Spleen (tissue), 11 donors: ENCODE data around the gene NLRP1. TPM values are rescaled to one million over a fixed set of nuclear protein-coding genes. Genes with fewer than 3 reads are reported as not detected.

Experiments
- DNase-seq: peaks from one replicate; pipeline ENCODE4 v3.0.0-alpha.2; 2020
- H3K27ac ChIP-seq, 8 donors: fragments of 200-600 bp; sonication (generic) in 7 of 8; 1 replicate in 4 of 8; 2 replicates in 4 of 8; pipeline versions ENCODE4 v1.5.0 to v1.8.0; 2016 to 2021; ENCODE audit warnings: inconsistent platforms in 4 of 8, mild to moderate bottlenecking in 4 of 8, moderate library complexity in 1 of 8
- H3K27me3 ChIP-seq, 7 donors: fragments of 200-600 bp; sonication (generic) in 6 of 7; replicated peaks in 1 of 7; 1 replicate in 4 of 7; 2 replicates in 3 of 7; pipeline versions ENCODE4 v1.5.0 to v1.8.0; 2016 to 2021; ENCODE audit warnings: inconsistent platforms in 3 of 7, mild to moderate bottlenecking in 1 of 7
- H3K36me3 ChIP-seq, 6 donors: fragments of 200-600 bp; sonication (generic) in 5 of 6; 1 replicate in 4 of 6; 2 replicates in 2 of 6; pipeline versions ENCODE4 v1.5.0 to v1.8.0; 2016 to 2021; ENCODE audit warnings: inconsistent platforms in 2 of 6
- H3K4me1 ChIP-seq, 6 donors: fragments of 200-600 bp; sonication (generic) in 5 of 6; 1 replicate in 3 of 6; 2 replicates in 3 of 6; pipeline versions ENCODE4 v1.5.0 to v1.8.0; 2016 to 2021; ENCODE audit warnings: inconsistent platforms in 3 of 6
- H3K4me3 ChIP-seq, 8 donors: fragments of 200-600 bp; sonication (generic) in 7 of 8; 1 replicate in 4 of 8; 2 replicates in 4 of 8; pipeline versions ENCODE4 v1.5.0 to v1.8.0; 2016 to 2021; ENCODE audit warnings: inconsistent platforms in 4 of 8, mild to moderate bottlenecking in 4 of 8, moderate library complexity in 2 of 8
- H3K9me3 ChIP-seq, 8 donors: fragments of 200-600 bp; sonication (generic) in 7 of 8; 1 replicate in 4 of 8; 2 replicates in 4 of 8; pipeline versions ENCODE4 v1.5.0 to v1.8.0; 2016 to 2021; ENCODE audit warnings: inconsistent platforms in 4 of 8
- CTCF ChIP-seq, 11 experiments: fragments of 200-600 bp in 7 of 11; fragments of 450-650 bp in 4 of 11; sonication (generic) in 4 of 11; IDR thresholded peaks in 8 of 11; conservative IDR thresholded peaks in 3 of 11; 1 replicate in 7 of 11; 2 replicates in 4 of 11; pipeline versions ENCODE4 v1.4.0 to v1.8.0; 2016 to 2021; ENCODE audit warnings: antibody characterized with exemption in 11 of 11, inconsistent platforms in 4 of 11, mild to moderate bottlenecking in 1 of 11
- POLR2A ChIP-seq, 3 donors: fragments of 450-650 bp; IDR thresholded peaks; one replicate each; pipeline ENCODE4 v1.5.1; 2017; ENCODE audit warnings: antibody characterized with exemption in 3 of 3, mild to moderate bottlenecking in 1 of 3
- POLR2AphosphoS5 ChIP-seq, 3 donors: sonication (generic); formaldehyde crosslinking; IDR thresholded peaks; one replicate each; pipeline ENCODE4 v1.5.1; 2017; ENCODE audit warnings: antibody characterized with exemption in 3 of 3
- WGBS, 5 donors: extraction: QIAGEN DNeasy Blood & Tissue Kit in 3 of 5; methylation state at CpG; one replicate each; pipeline versions ENCODE4 v1.1.5 to v1.1.7; 2013 to 2018; 5-methylcytosine and 5-hydroxymethylcytosine counted together
- intact Hi-C: fragments of 100-400 bp; cut with DNase I; formaldehyde crosslinking; loops from one replicate; pipeline ENCODE4 v1.15.0; 2023; ENCODE audit warnings: low total_unique reads
- polyA plus RNA-seq, 3 donors: library from polyadenylated mRNA; stranded (reverse); fragments of 200-250 nt; gene quantifications; one replicate each; pipeline ENCODE4 v1.2.1, GENCODE V29; 2013
- total RNA-seq, 7 donors: library from RNA; depleted of rRNA in 3 of 7; stranded (reverse); fragments of >200 nt in 3 of 7; fragmentation: NEBNext Ultra II Directional in 4 of 7; extraction: Animal tissue kit (Norgen Biotek cat#: 25700) in 4 of 7; gene quantifications; one replicate each; pipeline versions ENCODE4 v1.1.0 to v1.2.1, GENCODE V29; 2016 to 2021
- donor health status: healthy with polysubstance abuse.
- donor health status: DM: no; HTN: no; CAD: no; lungs with moderate emphysema.
- donor health status: DM: no; HTN: no; CAD: no.
- donor health status: Bipolar disorder and iron deficiency.
- donor health status: healthy.
- donor health status: DM: no; HTN: no; CAD: no.
- donor health status: DM: yes; HTN: yes; CAD: no.

NLRP1 gene
- total and polyA plus RNA-seq, 10 donors: 34.7 to 145 (median 76.7) TPM

- Histone ChIP-seq H3K9me3 (no peaks in the 10 kb centered on the region), H3K4me3 (no peak overlapping the region), H3K36me3 (no peaks in the 10 kb centered on the region), H3K27me3 (peaks cover 0 to 50% (median 0%) of the 10 kb centered on the region in 7 donors), H3K4me1 (peaks cover 0 to 8% (median under 1%) of the 10 kb centered on the region in 6 donors), H3K27ac (no peak overlapping the region)
- no peak for DNase-seq
- WGBS, 5 donors: 15 to 27% (median 20%) methylated on average over 7 of the region's 7 CpGs
- intact Hi-C loops: no loop called here
- TF ChIP-seq POLR2AphosphoS5 (IDR thresholded peaks at IDR 0.05): no peak
- TF ChIP-seq CTCF (IDR thresholded peaks at IDR 0.05 in 8 of 11, conservative IDR thresholded peaks at IDR 0.05 in 3 of 11): peak; percentile 23 to 70 (median 58)
Measured at GRCh38 chr17:5592382-5592781, 8.1 kb upstream of the NLRP1 start.

GRCh38 chr17:5591966-5592365 is 7.7 kb upstream of the NLRP1 start:
- Histone ChIP-seq H3K27me3 (peaks cover 0 to 46% (median 0%) of the 10 kb centered on the region in 7 donors), H3K4me1 (peaks cover 0 to 12% (median 5%) of the 10 kb centered on the region in 6 donors), H3K9me3 (no peaks in the 10 kb centered on the region), H3K36me3 (no peaks in the 10 kb centered on the region), H3K27ac (no peak overlapping the region), H3K4me3 (no peak overlapping the region)
- TF ChIP-seq CTCF (IDR thresholded peaks at IDR 0.05 in 8 of 11, conservative IDR thresholded peaks at IDR 0.05 in 3 of 11): no peak
- TF ChIP-seq POLR2AphosphoS5 (IDR thresholded peaks at IDR 0.05): no peak
- no peak for TF ChIP-seq POLR2A (IDR thresholded peaks at IDR 0.05)
- 74 to 81% (median 78%) methylated on average over 11 of the region's 11 CpGs for WGBS, 5 donors
- no peak for DNase-seq
- intact Hi-C loops: no loop called here

GRCh38 chr17:5588584-5588983 is 4.3 kb upstream of the NLRP1 start:
- DNase-seq: no peak
- H3K27ac ChIP-seq: no peak overlapping the region
- H3K4me3 ChIP-seq: no peak overlapping the region
- H3K27me3 ChIP-seq: peaks cover 0 to 22% (median 0%) of the 10 kb centered on the region in 7 donors
- H3K4me1 ChIP-seq: peaks cover 11 to 39% (median 32%) of the 10 kb centered on the region in 6 donors
- no peaks in the 10 kb centered on the region for H3K36me3 ChIP-seq
- H3K9me3 ChIP-seq: no peaks in the 10 kb centered on the region
- intact Hi-C loops: loop anchor here (5.0 kb wide), 2 partner anchors 119 to 834 kb away; no protein-coding TSS in a partner anchor
- TF ChIP-seq POLR2A (IDR thresholded peaks at IDR 0.05) (no peak), CTCF (IDR thresholded peaks at IDR 0.05 in 8 of 11, conservative IDR thresholded peaks at IDR 0.05 in 3 of 11) (no peak), POLR2AphosphoS5 (IDR thresholded peaks at IDR 0.05) (no peak)
- 86 to 94% (median 87%) methylated on average over 6 of the region's 6 CpGs for WGBS, 5 donors

- Histone ChIP-seq H3K4me1 (peaks cover 17 to 50% (median 42%) of the 10 kb centered on the region in 6 donors), H3K4me3 (no peak overlapping the region), H3K9me3 (no peaks in the 10 kb centered on the region), H3K27ac (no peak overlapping the region), H3K36me3 (peaks cover 0 to 3% (median 0%) of the 10 kb centered on the region in 6 donors), H3K27me3 (peaks cover 0 to 12% (median 0%) of the 10 kb centered on the region in 7 donors)
- TF ChIP-seq POLR2AphosphoS5 (IDR thresholded peaks at IDR 0.05) (no peak), CTCF (IDR thresholded peaks at IDR 0.05 in 8 of 11, conservative IDR thresholded peaks at IDR 0.05 in 3 of 11) (peak; percentile 86 to 97 (median 94))
- DNase-seq: no peak
- WGBS, 5 donors: 32 to 39% (median 35%) methylated on average over 6 of the region's 6 CpGs
- intact Hi-C loops: loop anchor here (5.0 kb wide), 2 partner anchors 120 to 835 kb away; no protein-coding TSS in a partner anchor
Measured at GRCh38 chr17:5587438-5588032, 3.2 kb upstream of the NLRP1 start.
